NCI-H460 (cell line): ENCODE results near the gene CDH23. TPM values are rescaled to one million over a fixed set of nuclear protein-coding genes. Genes with fewer than 3 reads are reported as not detected.

ENCODE experiments used
- DNase-seq: peaks from one replicate; pipeline ENCODE4 v3.0.0-alpha.2; 2016; ENCODE audit warnings: low read depth; ENCODE audit errors: extremely low read depth
- total RNA-seq: library from RNA; depleted of rRNA; stranded (reverse); fragments of >200 nt; shearing (Covaris generic); gene quantifications from 2 replicates; pipeline ENCODE4 v1.2.3, GENCODE V29; 2014

Gene CDH23
- total RNA-seq, 1 experiment from 2014 or later, result under 0.01 TPM

DNA sequence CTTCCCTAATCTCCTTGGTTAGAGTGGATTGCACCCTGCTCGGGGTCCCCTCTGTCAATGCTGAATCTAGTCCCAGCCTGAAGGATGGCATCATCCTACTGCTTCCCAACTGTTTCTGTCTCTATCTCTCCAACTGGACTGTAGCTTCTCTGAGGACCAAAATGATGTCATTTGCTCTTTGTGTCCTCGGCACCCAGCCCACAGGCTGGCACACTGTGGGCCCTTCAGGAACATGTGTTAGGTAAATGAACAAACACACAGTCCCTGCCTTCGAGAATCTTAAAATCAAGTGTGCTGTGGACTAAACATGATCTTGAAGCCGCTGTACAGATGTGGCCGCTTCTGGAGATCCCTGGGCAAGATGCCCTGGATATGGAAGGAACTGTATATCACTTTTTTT lies 5.0 kb upstream of the CDH23 start:
- no peak for DNase-seq

GRCh38 chr10:71392292-71392691 lies 4.4 kb upstream of the CDH23 start:
- no peak for DNase-seq

DNA sequence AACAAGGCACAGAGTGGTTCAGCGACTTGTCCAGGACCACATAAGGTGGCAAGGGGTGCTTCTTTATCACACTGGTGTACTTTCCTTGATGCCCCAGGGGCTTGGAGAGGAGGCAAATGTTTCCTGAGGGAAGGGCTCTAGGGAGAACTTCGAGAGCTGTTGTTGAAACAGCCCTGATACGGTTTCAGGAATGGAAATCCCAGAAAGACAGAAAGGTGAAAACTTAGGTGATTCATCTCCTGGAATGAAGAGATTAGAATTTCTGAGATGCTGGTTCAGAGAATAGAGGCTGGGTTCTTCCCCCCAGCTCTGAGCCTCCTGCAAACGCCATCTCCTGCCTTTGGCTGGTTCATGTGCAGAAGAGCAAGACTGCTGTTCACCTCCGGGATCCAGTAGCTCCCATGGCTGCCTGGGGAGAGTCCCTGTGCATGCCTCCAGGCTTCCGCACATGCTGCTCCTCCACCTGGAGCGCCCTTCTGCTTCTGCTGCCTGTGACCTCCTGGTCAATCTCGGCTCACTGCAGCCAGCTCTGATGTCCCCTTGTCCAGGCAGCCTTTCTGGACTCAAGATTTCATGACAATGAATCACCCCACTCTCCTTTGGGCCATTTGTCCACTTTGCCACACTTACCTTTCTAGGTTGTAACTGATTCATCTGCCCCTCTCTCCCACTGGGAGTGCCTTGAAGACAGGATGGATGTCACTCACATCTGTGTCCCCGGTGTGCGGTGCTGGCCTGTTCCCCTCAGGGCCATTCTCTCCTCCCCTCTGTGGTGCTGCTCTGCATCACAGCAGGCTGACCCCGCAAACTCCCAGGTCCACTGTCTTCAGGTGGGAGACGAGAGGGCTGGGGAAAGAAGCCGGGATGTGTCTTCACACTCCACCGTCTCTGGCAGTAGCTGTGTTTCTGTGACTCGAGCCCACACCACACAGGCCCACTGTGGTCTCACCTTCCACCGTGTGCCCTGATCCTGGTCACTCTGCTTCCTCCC lies 3.6 kb upstream of the CDH23 start:
- DNase-seq, result no peak

GRCh38 chr10:71393841-71394475 lies 2.8 kb upstream of the CDH23 start:
- no peak for DNase-seq

- no peak for DNase-seq
Observed at GRCh38 chr10:71394926-71395562, 1.7 kb upstream of the CDH23 start.

DNA sequence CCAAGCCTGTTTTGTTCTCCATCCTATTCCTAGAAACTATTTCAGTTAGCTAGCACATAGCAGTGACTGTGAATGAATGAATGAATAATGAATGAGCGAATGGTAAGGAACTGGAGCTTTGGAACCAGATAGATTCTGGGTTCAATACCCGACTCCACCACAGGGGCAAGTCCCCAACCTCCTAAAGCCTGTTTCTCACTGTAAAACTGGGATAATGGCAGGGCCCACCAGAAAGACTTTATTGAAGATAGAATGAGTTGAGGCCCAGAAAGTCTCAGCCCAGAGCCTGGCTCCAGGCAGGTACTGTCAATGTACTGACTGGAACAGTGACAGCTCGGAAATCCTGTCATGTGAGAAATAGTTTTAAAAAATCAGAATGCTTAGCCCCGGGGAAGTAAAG lies 1.1 kb upstream of the CDH23 start:
- DNase-seq, result no peak

DNA sequence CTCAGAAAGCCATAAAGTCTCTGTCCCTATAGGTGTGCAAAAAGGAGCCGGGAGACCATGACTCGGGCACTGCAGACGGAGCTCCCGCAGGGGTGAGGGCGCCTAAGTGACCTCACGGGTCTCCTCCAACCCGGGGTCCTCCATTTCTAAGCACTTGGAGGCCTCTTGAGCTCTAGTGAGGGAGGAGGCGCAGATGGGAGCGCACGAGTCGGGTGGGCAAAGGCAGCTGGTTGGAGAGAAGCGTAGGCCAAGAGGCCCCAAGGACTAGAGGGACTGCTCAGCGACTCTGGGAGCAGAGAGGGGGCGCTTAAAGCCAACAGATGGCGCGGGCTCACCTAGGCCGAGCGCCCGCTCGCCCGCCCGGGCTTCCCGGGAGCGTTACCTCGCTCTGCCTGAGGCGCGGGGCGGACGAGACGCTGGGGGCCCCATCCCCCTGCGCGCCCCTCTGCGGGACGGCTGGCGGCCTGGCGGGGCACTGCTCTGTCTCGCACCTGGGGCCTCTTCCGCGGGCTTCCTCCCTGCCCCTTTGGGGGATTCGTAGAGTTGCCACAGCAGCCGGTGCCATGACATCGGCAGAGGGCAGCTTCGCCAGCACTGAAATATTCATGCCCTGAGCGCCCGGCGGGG lies 523 bp upstream of the CDH23 start:
- no peak for DNase-seq

DNA sequence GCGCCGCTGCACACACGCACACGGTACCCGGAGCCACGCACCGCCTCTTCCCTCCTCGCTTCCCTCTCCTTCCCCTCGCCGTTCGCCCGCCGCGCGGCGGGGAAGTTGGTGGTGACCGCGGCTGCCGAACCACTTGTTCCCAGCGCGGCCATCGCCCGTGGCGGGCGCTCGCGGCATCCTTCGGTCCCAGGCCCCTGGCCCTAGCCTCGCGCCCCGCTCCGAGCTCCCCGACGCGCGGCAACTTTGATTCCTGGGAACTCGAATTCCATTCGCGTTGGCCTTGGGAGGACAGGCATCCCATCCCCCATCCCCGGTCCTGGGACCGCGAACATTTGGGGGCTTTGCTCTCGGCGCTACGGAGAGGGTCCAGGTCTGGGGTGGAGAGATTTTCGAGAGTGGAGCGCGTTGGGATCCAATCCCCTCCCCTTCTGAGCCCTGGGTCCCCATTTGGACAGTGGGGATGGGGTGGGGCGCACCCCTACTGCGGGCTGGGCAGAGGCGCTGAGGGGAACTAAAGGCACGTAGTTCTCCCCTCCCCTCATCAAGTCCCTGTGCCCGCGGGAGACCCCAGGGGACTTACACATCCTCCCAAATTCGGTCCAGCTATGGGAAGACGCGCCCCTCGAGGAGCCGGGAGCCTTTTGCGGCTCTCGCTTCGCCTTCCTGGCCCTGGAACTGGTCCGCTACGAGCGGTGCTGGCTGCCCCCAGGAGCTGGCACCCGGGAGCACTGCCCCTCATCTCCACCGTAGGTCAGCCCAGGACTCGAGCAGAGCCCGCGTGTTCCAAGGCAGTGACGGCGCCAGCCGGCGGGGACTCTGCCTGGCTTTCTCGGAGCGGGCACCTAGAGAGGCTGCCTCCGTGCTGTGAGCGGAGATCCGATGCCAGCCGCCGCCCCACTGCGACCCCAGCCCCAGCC lies 834 bp downstream of the CDH23 start:
- DNase-seq, result no peak

GRCh38 chr10:71398976-71399375 lies 2.3 kb downstream of the CDH23 start:
- DNase-seq, result no peak

DNA sequence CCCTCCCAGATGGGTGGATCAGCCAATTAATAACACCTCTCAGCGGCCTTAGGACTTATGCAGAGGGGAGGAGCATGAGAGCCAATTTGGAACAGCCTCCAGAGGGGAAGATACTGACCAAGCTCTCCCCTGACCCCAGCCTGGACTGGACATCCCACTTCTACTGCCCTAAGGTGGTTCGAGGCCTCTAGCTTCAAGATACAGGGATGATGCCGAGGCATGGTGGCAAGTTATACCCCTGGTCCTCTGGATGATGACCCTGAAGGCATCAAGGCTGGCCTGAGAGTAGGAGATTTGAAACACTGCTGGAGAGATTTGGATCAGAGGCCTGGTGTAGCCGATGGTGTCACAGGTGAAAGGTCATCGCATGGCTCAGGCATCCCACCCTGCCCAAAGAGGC lies 3.2 kb downstream of the CDH23 start:
- DNase-seq, result no peak

DNA sequence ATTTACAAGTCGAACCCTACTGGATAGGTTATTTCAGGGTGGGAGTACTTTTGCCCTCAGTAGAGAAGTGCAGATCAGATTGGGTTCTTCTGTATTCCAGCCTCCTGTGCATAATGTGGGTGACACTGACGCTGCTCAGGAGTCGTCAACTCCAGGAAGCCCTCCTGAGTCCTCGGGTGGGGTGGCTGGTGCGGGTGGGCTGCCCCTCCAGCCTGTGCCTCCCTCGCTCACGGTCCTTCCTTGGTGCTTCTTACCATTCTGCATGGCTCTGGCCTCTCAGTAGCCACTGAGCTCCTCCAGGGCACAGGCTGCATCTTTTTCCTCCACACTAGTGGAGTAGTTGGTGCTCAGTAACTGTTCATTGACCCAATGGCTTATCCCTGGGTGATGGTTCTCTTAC lies 4.3 kb downstream of the CDH23 start:
- no peak for DNase-seq

DNA sequence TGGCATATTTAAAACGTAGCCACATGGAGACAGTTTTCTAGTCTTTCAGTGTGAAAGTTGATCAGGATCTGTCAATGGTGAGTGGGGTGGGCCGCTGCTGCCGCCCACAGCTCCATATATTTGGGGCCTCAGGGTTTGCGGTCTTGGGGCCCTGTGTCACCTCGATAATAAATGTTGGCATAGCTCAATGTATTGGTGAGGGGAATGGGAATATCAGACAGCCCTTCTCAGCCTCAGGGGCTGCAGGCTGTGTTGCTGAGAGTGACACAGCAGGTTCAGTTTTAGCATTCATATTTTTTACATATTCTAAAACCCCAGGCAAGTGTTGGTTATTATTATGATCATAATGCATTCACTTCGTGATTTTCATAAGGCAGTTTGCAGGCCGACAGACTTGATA lies 5.3 kb downstream of the CDH23 start:
- DNase-seq, result no peak

GRCh38 chr10:71404503-71405295 lies 8.0 kb downstream of the CDH23 start:
- DNase-seq, result no peak

- no peak for DNase-seq
Observed at GRCh38 chr10:71406878-71407277, 10.2 kb downstream of the CDH23 start.

DNA sequence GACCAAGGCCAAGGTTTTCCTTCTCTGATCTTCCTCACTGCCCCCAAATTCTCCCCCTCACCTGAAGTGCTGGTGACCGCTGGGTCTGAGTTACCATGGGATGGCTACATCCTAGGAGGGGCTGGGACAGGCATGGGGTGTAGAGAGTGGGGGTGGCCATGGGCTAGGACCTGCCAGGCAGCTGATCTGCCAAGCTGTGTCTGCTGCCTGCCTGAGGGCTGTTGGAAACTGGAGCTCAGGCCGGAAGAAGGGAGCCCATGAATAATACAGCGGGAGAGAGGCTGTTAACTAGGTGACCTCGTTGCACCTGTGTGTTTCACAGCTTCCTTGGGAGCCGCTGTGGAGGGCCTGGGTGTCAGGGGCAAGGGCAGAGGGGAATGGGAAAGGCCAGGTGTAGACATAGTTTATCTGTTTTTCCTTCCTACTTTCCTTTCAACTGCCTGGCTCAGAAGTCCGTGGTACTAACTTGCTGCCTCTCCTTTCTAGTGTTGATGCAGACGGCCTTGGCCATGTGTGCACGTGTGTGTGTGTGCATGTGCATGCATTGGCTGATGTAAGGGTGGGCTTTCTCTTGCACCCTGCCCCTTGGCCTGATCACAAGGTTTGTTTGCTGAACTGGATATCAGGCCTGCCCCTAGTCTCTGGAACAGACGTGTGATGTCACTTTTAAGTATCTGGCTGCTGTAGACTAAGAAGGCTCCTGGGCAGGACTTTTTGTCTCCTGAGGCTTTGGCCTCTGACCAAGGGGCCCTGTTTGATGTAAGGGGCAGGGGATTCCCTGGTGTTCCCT lies 11.9 kb downstream of the CDH23 start:
- no peak for DNase-seq

GRCh38 chr10:71409516-71410104 lies 12.9 kb downstream of the CDH23 start:
- no peak for DNase-seq

DNA sequence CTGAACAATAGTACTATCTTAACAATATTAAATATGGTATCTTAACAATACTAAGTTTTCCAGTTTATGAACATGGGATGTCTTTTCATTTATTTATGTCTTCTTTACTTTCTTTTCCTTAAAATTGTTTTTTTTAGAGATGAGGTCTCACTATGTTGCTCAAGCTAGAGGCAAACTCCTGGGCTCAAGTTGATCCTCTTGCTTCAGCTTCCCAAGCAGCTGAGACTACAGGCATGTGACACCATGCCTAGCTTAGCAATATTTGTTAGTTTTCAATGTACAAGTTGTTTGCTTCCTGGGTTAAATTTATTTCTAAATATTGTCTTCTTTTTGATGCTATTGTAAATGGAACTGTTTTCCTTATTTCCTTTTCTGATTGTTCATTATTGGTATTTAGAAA lies 16.9 kb downstream of the CDH23 start:
- DNase-seq, result no peak

DNA sequence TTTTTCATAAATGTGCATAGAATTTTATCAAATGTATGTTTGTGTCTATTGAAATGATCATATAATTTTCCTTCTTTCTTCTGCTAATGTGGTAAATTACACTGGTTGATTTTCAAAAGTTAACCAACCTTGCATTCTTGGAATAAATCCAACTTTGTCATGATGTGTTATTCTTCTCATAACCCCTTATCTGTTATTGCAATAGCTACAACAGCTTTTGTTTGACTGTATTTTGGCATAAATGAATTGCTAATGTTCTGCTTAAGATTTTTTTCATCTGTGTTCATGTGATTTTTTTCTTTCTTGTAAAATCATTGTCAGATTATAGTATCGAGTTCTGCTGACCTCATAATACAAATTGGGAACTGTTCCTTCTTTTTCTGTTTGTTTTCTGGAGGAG lies 17.6 kb downstream of the CDH23 start:
- no peak for DNase-seq
